ENCODE data around the gene RPS13. TPM values are rescaled to one million over a fixed set of nuclear protein-coding genes. Genes with fewer than 3 reads are reported as not detected.
"Not testable (repeated sequence)": the region's sequence is repeated elsewhere in the genome, so short reads cannot be mapped to it uniquely, and the experiment has no call there.

Gene RPS13
- total RNA-seq, 1 experiment from 2014 or later: 1,773 TPM

DNA sequence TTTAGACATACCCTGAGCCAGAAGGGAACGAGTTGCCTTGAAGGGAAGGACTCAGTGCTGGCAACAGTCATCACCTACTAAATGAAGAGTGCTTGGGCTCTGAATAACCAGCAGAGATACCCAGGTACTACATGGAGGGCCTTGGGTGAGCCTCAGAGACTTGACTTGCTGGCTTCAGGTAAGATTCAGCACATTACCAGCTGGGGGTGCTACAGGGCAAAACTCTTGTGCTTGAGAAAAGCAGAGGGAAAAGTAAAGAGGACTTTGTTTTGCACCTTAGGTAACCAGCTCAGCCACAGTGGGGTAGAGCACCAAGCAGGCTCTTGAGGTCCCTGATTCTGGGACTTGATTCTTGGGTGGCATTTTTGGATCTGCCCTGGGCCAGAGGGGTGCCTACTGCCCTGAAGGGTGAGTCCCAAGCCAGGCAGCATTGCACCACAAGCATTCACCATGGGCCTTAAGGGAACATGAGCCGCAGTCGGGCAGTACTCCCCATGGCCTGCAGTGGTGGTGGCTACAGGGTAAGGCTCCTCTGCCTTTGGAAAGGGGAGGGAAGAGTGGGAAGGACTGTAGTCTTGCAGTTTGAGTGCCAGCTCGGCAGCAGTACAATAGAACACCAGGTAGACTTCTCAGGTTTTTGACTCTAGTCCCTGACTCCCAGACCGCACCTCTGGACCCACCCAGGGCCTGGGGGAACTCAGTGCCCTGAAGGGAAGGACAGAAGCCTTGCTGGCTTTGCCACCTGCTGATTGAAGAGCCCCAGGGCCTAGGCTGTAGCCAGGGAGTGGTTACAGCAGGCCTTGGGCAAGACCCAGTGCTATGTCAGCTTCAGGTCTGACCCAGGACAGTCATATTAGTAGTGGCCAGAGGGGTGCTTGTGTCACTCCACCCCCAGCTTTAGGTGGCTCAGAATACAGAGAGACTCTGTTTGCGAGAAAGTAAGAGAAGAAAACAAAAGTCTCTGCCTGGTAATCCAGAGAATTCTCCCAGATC lies 40.5 kb downstream of the RPS13 start:
- DNase-seq (ENCODE audit: low read depth): no peak

DNA sequence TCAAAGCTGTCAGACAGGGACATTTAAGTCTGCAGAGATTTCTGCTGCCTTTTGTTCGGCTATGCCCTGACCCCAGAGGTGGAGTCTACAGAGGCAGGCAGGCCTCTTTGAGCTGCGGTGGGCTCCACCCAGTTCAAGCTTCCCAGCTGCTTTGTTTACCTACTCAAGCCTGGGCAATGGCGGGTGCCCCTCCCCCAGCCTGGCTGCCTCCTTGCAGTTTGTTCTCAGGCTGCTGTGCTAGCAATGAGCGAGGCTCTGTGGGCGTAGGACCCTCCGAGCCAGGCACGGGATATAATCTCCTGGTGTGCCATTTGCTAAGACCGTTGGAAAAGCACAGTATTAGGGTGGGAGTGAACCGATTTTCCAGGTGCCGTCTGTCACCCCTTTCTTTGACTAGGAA lies 43.4 kb downstream of the RPS13 start:
- not testable (repeated sequence) for DNase-seq (ENCODE audit: low read depth)

DNA sequence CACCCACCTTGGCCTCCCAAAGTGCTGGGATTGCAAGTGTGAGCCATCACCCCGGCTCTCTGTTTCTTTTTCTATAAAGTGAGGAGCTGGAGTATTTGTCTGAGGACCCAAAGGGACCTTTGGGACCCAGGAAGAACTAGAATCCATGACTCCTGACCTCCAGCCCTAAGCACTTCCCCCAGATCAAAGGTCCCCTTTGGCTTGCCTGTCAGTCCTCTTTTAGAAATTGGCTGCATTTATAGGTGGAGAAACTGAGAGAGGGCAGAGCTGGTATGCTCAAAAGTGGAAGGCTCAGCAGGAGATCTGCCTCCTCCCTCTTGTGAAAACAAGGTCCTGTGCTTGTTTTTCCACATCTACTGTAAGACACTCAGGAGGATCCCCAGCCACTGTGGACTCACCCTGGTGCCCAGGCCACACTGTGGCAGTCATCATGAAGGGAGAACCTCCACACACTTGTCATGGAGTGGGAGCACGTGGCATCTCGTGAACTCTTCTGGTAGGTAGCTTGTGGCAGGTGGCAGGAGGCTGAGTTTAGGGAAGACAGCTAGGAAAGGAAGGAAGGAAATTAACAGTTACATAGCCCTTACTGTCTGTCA lies 50.9 kb downstream of the RPS13 start:
- no peak for DNase-seq (ENCODE audit: low read depth)

DNA sequence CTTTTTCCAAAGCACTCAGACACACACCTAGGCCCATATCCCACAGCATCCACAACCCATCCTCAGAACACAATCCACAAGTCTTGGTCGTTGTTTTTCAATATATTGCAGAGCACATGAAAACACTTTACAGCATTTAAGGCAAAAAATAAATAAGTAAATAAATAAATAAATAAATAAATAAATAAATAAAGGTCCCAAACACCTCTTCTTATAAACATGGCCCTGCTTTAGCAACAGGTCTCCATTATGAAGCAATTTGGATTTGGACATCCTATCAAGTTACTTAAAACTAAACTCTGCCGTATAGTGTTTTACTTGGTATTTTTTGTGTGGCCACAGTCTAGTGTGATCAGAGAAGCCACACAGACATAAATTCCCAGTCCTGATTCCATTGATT lies 52.5 kb downstream of the RPS13 start:
- no peak for DNase-seq (ENCODE audit: low read depth)

Small RNA genes lying within 50 kb of the gene (small RNA-seq; reads per million reads assigned to genes)
- gene RNU6-593P: not detected
- gene SNORD14A: 155 reads per million, percentile 96 among the genes with 10 or more reads in this experiment
- not detected for gene SNORD14B

Other genes starting within 250 kb of the RPS13 start
- gene PLEKHA7, start 63.3 kb downstream of the RPS13 start, total RNA-seq (2014; rRNA removed; shearing (Covaris generic)): 0.48 and 1.3 TPM in 2 replicates
- gene PIK3C2A, start 130.3 kb upstream of the RPS13 start, total RNA-seq (2014; rRNA removed; shearing (Covaris generic)): 12.0 and 13.6 TPM in 2 replicates
- 20.1 and 21.1 TPM in 2 replicates for gene NUCB2, start 199.1 kb upstream of the RPS13 start, total RNA-seq (2014; rRNA removed; shearing (Covaris generic))

Data from HT1080 (cell line).